HFF-Myc (cell line): ENCODE results near the gene CDK19.
"Not testable (repeated sequence)": the region's sequence is repeated elsewhere in the genome, so short reads cannot be mapped to it uniquely, and the experiment has no call there.

Experiments used
- DNase-seq: peaks from one replicate; pipeline ENCODE4 v3.0.0-alpha.2; 2011; ENCODE audit warnings: low read depth; ENCODE audit errors: extremely low read depth
- H3K4me3 ChIP-seq: replicated peaks from 2 replicates; pipeline ENCODE4 v1.5.1; 2011; ENCODE audit warnings: low read depth, mild to moderate bottlenecking, control low read depth, low read length
- CTCF ChIP-seq: IDR thresholded peaks from 2 replicates; pipeline ENCODE4 v1.5.1; 2012; ENCODE audit warnings: mild to moderate bottlenecking, low read depth, low read length, control low read depth; ENCODE audit errors: missing control alignments

Gene CDK19

GRCh38 chr6:110614586-110614985, 200.7 kb downstream of the CDK19 start:
- no peak for DNase-seq
- TF ChIP-seq CTCF: no peak
- H3K4me3 ChIP-seq: no peak overlapping the region

GRCh38 chr6:110614106-110614505, 201.2 kb downstream of the CDK19 start:
- TF ChIP-seq CTCF: no peak
- no peak for DNase-seq
- H3K4me3 ChIP-seq: no peak overlapping the region

- TF ChIP-seq CTCF: no peak
- no peak overlapping the region for H3K4me3 ChIP-seq
- DNase-seq: no peak
Measured at GRCh38 chr6:110613356-110613755, 201.9 kb downstream of the CDK19 start.

- DNase-seq: no peak
- no peak for TF ChIP-seq CTCF
- H3K4me3 ChIP-seq: no peak overlapping the region
Measured at GRCh38 chr6:110612298-110612697, 203.0 kb downstream of the CDK19 start.

- no peak for DNase-seq
- H3K4me3 ChIP-seq: no peak overlapping the region
- TF ChIP-seq CTCF: no peak
Measured at GRCh38 chr6:110609101-110609500, 206.2 kb downstream of the CDK19 start.

- DNase-seq: no peak
- H3K4me3 ChIP-seq: no peak overlapping the region
- no peak for TF ChIP-seq CTCF
Measured at GRCh38 chr6:110608151-110608550, 207.1 kb downstream of the CDK19 start.

- no peak for TF ChIP-seq CTCF
- DNase-seq: no peak
- H3K4me3 ChIP-seq: no peak overlapping the region
Measured at GRCh38 chr6:110606151-110606550, 209.1 kb downstream of the CDK19 start.

GRCh38 chr6:110600640-110601039, 214.6 kb downstream of the CDK19 start:
- DNase-seq, H3K4me3 ChIP-seq: not testable (repeated sequence)
